Measurements from ENCODE around the gene DHRS12.

- peak in 5 of 6 experiments; percentile 46 to 81 (median 73) for TF ChIP-seq CTCF (IDR thresholded peaks at IDR 0.05)
- no peak for TF ChIP-seq POLR2A (IDR thresholded peaks at IDR 0.05)
Observed at GRCh38 chr13:51844862-51845573, 41.1 kb upstream of the DHRS12 start, which contains the start of gene TMEM272.

Measured in Peyer's patch (tissue), 4 donors.